HG03097 (cell line): ENCODE measurements around the gene CDC45.

Experiments used
- ATAC-seq: cut with Tn5 transposase; IDR thresholded peaks from one replicate; pipeline ENCODE4 v1.9.1; 2021; ENCODE audit not compliant: unreplicated experiment, low FRiP score

Gene CDC45

DNA sequence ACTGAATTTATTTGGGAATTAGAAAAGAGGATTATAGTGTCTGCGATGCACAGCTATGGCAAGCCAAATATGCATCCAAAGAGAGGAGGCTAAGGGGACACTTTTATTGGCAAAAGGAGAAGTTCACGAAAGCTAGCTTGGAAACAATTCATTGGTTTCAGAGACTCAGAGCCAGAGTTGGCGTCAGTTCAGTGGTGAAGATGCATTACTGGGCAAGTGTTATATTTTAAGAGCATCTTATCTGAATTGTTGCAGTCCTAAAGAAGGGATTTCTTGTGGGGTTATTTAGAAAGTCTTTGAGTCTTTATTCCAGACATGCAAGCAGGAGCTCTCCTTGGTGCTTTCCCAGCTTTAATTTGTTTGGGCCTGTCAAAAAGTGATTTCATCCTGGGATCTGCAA is 29.5 kb downstream of the CDC45 start:
- ATAC-seq: no peak

DNA sequence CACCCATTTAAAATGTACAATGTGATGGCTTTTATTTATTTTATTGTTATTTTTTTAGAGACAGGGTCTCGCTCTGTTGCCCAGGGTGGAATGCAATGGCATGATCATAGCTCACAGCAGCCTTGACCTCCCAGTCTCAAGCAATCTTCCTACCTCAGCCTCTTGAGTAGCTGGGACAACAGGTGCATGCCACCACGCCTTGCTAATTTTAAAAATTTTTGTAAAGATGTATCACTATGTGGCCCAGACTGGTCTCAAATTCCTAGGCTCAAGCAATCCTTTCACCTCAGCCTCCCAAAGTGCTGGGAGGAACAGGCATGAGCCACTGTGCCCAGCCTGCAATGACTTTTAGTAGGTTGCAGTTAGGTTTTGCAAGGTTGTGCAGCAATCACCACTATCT is 30.2 kb downstream of the CDC45 start:
- ATAC-seq: no peak

DNA sequence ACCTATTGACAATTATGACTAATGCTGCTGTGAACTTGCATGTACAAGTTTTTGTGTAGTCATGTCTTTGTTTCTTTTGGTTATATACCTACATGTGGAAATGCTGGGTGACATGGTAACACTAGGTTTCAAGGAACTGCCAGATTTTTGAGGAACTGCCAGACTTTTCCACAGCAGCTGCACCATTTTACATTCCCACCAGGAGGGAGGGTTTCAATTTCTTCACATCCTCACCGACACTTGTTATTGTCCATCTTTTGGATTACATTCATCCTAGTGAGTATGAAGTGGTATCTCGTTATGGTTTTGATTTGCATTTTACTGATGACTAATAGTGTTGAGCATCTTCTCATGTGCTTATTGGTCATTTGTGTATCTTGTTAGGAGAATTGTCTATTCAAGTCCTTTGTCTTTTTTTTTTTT is 31.2 kb downstream of the CDC45 start:
- ATAC-seq: no peak

DNA sequence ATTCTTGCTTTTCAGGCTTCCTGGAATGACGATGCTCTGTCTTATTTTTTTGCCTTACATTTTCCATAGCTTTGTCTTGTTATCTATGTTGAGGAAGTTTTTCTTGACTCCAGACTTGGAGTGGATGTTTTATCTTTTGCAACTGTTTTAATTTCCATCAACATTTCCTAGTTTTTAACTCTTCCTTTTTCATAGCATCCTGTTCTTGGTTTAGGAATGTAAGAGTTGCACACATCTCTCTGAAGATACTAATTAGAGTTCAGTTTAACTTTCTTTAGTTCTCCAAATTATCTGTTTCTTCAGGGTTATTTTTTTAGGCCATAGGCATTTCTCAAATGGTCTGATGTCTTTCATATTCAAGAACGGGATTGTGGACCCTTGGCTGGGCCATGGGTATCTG is 34.1 kb downstream of the CDC45 start:
- ATAC-seq: no peak

DNA sequence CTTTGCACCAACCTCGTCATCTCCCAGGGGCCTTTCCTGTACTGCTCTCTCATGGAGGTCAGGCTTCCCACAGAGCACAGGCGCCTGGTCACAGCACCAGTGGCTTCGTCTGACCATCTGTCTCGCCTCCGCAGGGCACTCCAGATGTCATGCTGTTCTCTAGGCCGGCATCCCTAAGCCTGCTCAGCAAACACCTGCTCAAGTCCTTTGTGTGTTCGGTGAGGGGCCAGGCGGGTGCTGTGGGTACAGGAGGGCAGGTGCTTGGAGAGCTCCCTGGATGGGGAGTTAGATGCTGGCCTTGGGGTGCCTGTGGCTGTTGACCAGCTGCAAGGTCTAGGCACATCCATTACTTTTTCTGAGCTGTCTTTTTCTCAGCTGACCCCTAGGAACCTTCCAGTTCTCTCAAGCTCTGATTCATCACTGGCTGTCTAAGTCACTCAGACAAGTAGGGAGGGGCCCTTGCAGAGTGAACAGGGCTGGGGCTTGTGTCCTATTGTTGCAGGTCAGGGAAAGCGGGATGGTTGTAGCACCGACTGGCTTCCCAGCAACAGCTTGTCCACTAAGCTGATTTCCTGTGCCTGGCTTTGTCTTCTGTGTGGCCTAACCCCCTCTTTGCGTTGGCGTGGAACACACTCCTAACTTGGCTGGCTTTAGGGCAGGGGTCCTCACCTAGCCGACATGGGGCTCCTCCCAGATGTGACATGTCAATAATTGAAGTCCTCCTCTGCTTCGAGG is 35.3 kb downstream of the CDC45 start:
- ATAC-seq: no peak

DNA sequence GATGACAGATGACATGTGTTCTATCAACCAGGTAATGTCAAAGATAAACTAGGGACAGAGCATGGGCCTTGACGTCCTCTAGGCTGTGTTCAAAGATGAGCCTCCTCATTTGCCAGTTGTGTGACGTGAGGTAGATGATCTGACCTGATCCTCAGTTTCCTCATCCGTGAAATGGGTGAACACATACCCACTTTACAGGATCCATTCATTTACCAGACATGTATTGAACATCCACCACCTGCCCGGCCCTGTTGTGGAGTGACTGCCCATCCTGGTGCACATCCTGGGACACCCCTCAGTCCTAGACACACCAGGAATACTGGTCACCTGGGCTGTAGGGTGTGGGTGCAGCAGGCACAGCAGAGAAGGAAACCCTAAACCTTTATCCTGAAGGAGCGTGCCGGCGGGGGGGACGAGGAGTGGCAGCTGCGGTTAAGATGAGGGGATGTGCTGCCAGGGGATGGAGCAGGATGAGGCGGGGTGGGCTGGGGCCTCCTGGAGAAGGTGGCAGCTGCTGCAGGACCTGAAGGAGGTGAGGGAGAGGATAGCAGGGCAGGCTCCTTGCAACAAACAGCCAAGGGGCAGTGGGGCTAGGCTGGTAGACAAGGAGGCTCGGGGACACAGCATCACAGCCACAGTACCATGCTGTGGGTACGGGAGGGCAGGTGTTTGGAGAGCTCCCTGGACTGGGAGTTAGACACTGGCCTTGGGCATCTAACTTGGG is 36.1 kb downstream of the CDC45 start:
- ATAC-seq: no peak

DNA sequence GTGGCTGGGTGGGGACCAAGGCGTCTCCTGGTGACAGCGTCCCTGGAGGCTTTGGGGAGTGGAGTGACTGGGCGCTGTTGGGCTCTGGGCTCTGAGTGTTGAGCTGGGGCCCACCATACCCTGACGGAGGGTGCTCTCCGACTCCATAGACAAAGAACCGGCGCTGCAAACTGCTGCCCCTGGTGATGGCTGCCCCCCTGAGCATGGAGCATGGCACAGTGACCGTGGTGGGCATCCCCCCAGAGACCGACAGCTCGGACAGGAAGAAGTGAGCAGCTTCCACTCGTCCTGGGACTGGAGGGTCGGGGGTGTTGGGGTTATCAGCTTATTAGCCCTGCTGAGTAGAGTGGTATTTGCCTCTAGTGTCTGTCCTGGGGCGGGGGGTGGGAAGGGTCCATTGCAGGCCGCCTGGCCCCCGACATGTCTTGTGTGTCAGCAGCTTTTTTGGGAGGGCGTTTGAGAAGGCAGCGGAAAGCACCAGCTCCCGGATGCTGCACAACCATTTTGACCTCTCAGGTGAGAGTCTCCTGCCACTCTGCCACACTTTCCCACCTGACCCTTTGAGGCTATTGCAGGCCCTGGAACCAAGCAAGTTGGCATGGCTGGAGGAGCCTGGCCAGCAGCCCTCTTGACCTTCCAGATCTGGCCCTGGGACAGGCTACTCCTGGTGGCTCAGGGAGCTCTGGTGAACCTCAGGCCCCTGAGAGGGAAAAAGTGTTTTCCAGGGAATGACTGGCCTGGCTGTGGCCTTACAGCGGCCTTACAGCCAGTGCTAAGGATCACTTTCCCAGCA is 36.9 kb downstream of the CDC45 start:
- no peak for ATAC-seq

DNA sequence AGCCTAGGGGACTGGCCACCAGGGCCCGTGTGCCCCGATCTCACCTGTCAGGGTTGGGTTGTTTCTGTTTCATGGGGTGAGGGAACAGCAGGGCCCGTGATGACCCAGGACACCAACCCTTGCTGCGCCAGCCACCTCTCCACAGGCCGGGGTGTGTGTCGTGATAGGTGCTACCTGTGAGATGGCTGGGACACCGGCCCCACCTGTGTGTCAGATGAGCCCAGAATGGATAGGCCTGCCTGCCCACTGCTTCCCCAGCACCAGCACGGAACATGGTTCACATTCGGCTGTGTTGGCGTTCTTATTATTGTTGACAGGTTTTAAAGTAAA is 37.4 kb downstream of the CDC45 start:
- ATAC-seq: no peak

DNA sequence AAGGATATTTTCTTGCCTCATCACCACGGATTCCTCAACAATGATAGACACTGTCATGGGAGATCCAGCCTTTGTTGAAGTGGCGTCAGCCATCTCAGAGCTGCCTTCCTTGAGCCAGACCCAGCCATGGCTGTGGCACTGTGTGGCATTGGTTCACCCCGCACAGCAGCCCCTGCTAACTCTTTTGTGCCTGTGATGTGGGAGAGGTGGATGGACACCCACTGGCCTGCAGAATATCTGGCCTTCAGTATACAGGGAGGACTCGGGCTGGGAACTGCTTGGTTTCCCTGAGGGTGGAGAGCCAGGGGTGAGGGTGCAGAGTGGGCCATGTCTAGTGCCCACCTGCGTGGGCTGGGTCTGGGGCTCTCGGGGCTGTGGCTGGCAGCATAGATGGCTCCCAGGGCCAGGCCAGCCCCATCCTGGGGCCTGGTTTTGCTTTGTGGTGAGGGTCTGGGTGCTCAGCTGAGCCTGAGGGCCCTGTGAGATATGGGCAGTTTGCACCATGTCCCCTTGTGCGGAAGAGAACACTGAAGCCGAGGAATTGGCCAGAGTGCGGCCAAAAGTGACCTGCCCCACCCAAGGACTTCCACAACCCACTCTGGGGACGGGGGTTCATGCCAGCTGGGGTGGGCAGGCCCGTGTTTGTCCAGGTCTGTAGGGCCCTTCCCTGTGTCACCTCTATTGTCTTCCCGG is 38.3 kb downstream of the CDC45 start:
- no peak for ATAC-seq

DNA sequence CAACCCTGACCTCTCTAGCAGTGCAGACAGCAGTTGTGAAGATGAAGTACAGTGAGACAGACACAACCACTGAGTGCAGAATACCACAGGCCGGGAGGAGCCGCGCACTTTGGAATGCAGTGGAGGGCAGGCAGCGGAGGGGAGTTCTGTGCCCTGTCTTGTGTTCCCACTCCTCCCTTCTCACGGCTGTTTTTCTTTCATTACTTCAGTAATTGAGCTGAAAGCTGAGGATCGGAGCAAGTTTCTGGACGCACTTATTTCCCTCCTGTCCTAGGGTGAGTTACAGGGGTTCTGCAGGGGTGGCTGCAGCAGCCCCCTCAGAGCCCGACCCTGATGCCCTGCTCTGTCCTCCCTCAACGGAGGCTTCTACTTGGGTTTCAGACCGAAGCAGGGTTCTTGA is 38.9 kb downstream of the CDC45 start:
- ATAC-seq: no peak

DNA sequence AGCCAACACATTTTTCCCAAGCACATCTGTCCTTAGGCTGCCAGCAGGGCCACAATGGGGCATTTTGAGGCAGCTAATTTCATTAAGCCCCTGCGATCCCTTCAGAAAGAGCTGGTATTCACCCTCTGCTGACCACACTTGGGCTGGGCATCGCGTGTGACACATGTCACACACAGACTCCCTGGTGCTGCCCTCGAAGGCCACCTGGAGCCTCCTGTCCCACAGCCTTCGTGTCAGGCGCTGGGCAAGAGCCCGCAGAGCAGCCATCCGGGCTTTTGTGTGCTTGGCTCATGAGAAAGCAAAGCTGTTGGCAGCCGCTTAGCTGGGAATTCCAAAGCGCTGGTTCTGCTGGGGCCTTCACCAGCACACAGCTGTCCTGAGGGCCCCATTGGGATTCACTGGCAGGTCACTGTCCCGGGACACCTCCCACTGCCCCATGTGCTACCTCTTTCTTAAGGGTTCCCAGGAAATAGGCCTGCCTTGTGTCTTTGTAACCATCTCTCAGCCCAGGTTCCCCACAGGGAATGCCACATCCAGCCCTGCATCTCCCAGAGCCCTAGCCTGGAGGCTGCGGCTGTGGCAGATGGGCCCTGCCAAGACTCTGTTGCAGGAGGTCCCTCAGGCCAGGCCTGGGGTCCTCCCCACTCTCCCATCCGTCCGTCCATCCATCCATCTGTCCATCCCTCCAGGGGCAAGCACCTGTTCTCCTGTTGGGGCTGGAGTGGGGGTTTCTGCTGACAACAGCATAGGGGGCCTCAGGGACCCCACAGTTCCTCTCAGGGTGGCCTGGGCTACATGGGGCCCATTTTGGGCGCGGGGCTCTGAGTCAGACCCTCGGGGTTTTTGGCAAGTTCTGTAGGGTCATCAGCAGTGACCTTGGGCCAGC is 39.6 kb downstream of the CDC45 start:
- ATAC-seq: no peak

DNA sequence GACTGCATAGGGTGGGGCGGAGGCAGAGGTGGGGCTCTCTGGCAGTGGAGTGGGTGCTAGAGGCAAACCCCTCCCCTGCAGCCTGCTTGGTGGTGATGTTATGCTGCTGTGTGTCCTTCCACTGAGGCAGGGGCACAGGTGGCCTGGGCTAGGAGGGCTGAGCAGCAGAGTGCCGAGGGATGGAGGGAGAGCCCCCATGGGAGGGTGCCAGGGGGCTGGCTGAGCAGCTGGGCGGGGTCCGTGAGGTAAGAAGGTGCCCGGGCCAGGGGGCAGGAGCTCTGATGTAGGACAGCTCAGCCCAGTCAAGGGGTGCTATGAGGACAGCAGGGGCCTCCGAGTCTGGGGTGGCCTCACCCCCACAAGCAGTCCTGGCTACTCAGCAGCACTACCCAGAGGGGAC is 40.3 kb downstream of the CDC45 start:
- ATAC-seq: no peak

DNA sequence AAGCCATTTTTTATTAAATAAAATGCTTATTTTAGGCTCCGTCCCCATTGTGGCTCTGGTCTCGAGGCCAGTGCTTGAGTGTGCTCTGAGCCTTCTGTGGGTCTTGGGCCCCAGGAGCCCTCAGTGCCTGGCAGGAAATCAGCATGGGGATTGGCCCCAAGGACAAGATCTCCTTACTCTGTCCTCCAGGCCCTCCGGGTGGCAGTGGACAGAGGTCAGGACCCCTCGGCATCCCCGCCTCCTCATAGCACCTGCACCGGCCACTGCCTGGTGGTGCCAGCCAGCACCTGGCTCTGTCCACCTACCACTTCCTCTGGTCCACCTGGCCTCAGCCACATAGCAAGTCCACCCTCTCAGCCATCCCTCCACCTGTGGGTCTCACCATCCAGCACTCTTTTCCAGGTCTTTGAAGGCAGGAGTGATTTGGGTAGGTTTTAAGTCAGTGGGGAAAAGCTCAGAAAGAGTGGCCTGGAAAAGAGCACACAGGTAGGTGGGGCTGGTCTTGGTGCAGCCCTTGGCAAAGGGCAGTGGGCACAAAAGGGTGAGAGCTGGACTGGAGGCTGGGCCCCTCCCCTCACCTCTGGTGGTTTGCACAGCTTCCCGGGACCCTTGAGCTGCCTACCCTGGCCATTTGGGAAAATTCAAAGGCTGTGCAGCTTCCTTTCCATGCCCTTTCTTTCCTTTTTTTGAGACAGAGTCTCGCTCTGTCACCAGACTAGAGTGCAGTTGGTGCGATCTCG is 41.0 kb downstream of the CDC45 start:
- ATAC-seq: no peak

DNA sequence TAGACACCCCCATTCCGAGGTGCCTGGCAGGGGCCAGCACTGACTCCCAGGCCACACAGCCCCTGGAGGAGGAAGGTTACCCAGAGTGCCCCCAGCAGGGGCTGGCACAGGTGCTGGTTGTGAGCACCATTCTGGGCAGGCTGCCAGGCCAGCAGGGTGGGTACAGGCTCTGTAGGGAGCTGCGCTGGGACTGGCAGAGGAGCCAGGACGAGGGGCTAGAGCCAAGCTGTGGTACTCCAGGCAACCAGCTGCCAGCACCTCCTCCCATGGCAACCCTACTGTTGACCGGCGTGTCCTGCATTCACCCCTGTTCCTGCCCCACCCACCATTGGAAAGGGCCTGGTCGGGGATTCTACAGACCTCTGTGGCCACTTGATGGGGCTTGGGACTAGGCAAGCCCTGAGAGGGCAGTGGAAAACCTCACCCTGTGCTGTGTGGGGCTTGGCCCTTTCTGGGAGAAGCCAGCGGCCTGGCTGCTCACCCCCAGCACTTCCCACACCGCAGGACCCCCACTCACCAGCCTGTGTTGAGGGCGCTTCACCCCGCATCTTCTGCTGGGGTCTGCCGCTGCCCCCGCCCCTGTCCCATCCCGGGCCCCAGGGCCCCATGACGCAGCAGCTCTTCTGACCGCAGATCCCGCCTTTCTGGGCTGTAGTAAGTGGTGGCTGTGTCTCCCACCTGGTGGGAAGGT is 42.6 kb downstream of the CDC45 start:
- no peak for ATAC-seq

DNA sequence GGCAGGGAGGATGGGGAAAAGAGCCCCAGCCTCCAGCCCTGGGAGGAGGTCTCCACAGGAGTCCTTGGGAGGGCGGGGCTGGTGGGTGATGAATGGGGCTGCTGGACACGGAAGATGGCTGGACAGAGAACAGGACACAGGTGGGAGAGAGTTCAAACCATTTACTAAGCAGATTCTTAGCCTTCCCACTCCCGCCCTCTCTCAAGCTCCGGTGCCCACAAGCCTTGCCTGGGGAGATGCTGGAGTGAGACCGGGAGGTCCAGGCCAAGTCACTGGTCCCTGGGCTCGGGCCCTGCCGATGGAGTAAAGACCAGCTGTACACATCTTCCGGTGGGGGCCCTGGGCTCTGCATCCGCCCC is 43.1 kb downstream of the CDC45 start:
- ATAC-seq: no peak

DNA sequence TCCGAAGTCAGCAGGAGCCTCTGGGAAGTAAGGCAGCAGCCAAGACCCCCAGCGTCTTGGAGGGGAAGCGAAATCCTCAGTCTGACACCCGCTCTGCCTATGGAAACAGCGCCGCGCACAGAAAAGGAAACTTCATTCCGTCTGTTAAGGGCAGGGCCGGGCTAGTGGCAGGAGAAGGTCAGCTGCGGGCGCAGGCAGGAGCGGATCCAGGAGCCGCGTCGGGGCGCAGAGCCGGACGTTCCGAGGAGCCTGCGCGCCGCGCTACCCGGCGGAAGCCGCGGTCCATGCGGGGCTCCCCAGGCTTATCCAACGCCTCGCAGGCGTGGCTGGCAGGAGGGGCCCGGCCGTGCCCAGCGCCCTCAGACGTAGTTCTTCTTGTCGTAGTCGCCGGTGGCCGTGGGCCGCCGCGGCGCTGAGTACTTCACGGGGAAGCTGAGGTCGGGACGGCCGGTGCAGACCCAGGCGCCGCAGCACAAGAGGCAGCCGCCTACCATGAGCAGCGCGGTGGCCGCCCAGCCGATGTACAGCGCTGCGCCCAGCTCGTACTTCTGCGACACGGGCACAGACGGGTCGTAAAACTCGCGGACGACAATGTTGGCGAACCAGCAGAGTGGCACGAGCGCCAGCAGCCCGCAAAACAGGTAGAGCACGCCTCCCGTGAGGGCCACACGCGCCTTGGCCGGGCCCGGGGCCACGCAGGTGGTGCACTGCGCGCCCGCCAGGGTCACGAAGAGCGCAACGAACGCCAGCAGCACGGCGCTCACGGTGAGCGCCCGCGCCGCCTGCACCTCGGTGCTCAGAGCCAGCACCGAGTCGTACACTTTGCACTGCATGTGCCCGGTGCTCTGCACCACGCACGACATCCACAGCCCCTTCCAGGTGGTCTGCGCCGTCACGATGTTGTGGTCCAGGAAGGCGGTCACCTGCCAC is 43.8 kb downstream of the CDC45 start:
- ATAC-seq: no peak

DNA sequence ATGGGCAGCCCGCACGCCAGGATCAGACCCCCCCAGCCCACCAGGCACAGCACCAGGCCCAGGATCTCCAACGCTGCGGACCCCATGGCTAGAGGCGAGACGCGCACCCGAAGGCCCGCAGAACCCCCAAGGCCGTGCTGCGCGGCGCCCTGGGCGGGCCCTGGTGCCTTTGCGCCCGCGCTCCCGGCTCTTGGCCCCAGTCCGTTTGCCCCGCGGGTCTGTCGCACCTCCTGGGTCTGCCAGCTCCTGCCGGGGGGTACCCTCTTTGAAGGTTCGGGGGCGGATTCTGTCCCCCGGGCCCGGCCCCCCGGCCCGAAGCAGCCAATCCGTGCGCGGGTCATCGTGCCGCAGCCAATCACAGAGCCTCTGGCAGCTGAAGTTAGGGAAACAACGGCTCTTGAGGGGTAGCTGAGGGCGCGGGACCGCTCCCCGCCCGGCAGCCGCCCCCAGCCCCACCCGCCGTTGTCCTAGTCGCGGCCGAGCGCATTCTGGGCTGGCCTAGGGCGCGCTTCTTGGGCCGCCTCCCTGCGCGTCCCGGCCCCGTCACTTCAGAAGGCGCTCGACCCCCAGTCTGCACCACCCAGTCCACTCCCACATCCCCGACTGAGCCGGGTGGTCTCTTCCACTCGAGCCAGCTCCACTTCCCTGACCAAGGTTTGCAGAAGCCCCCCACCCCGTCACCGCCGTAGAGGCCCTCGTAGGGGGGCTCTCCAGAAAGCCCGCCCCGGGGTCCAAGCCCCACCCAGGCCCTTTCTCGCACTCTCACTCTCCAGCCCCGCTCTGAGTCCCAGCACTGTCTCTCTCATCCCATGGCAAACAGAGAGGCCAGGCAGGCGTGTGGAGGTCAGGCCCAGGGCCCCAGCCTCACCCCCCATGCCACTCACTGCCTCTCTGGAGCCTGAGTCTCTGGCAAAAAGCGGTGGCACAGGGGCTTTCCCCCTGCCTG is 44.7 kb downstream of the CDC45 start, which contains the start of gene CLDN5:
CLDN5 (minus strand) TSS at position 241 of the 946 bp plus-strand sequence; CDS start at position 86, 155 bp downstream.
- no peak for ATAC-seq
